ENCODE data around the gene SLC2A11.
"Not testable (repeated sequence)": the region's sequence is repeated elsewhere in the genome, so short reads cannot be mapped to it uniquely, and the experiment has no call there.

The SLC2A11 gene

DNA sequence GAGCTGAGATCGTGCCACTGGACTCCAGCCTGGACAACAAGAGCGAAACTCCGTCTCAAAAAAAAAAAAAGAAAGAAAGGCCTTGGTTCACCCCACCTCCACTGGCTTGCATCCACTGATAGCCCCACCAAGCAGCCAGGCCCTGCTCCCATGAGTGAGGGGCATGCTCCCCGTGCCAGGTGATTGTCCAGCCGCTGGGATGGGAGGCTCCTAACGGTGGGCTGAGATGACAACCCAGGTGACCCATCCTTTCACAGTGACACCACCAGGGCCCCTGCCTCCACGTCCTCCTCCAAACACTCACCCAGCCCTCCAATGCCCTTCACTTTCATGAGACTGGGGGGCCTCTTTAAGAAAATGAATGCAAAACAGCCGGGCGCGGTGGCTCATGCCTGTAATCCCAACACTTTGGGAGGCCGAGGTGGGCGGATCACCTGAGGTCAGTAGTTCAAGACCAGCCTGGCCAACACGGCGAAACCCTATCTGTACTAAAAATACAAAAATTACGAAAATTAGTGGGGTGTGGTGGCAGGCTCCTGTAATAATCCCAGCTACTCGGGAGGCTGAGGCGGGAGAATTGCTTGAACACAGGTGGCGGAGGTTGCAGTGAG is 10.3 kb upstream of the SLC2A11 start:
- Histone ChIP-seq H3K27me3 (replicated peaks; ENCODE audit: control insufficient read depth, insufficient read depth, low read length, poor library complexity, severe bottlenecking) (no peaks in the 10 kb centered on the region), H3K4me1 (ENCODE audit: control insufficient read depth, insufficient read depth, low read length, poor library complexity, severe bottlenecking) (peaks cover 3% of the 10 kb centered on the region), H3K4me3 (ENCODE audit: insufficient read depth, low read depth, low read length, poor library complexity, severe bottlenecking) (no peak overlapping the region), H3K9me3 (ENCODE audit: control insufficient read depth, low read length) (no peaks in the 10 kb centered on the region), H3K27ac (ENCODE audit: insufficient read depth, low read length, poor library complexity, severe bottlenecking) (no peak overlapping the region), H3K36me3 (ENCODE audit: control insufficient read depth, insufficient read depth, low read length) (no peaks in the 10 kb centered on the region)
- DNase-seq: no peak

DNA sequence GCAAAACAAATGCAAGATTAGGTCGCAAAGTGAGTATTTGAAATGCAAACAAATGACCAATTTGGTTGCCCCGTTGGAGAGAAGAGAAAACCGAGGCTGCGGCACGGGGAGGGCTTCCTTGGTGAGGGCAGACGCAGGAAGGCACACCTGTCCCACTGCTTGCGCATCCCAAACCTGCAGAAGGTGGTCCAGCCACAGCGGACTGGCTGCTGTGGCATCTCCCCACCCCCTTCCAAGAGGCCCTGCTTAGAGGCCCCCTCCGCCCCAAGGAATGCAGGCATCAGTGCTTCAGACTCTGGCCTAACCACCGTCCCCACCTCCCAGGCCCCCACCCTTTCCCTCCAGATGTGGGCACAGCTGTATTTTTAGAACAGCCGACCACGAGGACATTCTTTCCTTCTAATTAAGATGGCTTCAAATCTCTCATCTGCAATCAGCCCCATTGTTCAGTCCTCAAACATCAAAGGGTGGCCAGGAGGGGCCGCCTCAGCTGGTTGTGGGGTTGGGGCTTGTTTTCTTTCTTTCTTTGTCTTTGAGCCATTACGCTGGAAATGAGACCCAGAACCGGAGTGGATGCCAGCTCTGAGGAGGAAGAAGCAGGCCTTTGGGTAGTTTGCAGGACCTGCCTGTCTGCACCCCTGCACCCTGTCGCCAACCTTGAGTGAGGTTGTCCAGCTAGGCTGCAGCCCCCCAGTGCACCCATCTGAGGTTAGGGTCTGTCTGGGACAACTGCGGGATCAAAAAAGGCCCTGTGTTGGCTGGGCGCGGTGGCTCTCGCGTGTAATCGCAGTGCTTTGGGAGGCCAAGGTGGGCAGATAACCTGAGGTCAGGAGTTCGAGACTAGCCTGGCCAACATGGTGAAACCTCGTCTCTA is 9.4 kb upstream of the SLC2A11 start:
- H3K4me3 ChIP-seq (ENCODE audit: insufficient read depth, low read depth, low read length, poor library complexity, severe bottlenecking): no peak overlapping the region
- H3K27me3 ChIP-seq (replicated peaks; ENCODE audit: control insufficient read depth, insufficient read depth, low read length, poor library complexity, severe bottlenecking): no peaks in the 10 kb centered on the region
- no peaks in the 10 kb centered on the region for H3K36me3 ChIP-seq (ENCODE audit: control insufficient read depth, insufficient read depth, low read length)
- no peak overlapping the region for H3K27ac ChIP-seq (ENCODE audit: insufficient read depth, low read length, poor library complexity, severe bottlenecking)
- peaks cover 3% of the 10 kb centered on the region for H3K4me1 ChIP-seq (ENCODE audit: control insufficient read depth, insufficient read depth, low read length, poor library complexity, severe bottlenecking)
- H3K9me3 ChIP-seq (ENCODE audit: control insufficient read depth, low read length): no peaks in the 10 kb centered on the region
- no peak for DNase-seq

DNA sequence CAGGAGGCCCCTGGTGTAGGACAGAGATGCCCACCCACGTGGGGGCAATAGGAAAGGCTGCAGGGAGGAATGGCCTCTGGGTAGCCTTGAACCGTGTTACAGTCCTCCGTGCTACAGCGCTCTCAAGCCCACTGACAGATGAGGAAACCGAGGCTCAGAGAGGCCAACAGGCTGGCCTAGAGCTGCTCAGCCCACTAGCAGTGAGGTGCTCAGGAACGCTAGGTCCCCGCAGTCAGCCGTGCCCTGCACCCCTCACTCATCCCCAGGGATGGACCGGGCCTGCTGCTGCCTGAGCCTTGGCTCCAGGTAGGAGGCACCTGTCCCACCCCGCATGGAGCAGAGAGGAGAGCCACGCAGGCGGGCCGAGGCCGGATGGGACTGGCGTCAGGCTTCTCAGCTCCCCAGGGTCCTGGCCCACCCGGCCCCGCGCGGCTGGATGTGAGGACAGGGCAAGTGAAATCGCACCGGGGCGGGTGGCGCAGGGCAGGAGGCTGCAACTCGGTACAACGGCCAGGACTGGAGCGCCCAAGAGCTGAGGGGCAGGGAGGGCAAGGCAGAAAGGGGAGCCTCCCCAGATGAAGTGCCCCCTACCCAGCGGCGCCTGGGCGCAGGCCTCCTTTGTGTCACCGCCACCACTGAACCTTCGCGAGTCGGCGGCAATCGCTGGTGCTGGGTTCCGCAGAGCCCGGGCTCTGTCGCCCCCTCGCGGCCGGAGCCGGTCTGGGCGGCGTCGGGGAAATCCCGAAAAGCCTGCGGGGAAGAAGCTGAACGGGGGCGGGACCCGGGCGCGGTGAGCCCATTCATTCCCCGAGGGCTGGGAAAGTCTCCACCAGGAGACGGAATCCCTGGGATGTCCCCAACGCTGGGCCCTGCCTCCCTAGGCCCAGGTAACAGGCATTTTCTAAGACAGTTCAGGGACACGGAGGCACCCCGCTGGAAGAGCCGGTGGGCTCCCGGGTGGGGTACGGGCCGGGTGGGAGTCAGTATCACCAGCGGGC is 8.4 kb upstream of the SLC2A11 start:
- no peak overlapping the region for H3K27ac ChIP-seq (ENCODE audit: insufficient read depth, low read length, poor library complexity, severe bottlenecking)
- H3K4me1 ChIP-seq (ENCODE audit: control insufficient read depth, insufficient read depth, low read length, poor library complexity, severe bottlenecking): peaks cover 3% of the 10 kb centered on the region
- DNase-seq: peak; percentile 66 to 75 (median 73)
- H3K4me3 ChIP-seq (ENCODE audit: insufficient read depth, low read depth, low read length, poor library complexity, severe bottlenecking): no peak overlapping the region
- H3K9me3 ChIP-seq (ENCODE audit: control insufficient read depth, low read length): no peaks in the 10 kb centered on the region
- no peaks in the 10 kb centered on the region for H3K27me3 ChIP-seq (replicated peaks; ENCODE audit: control insufficient read depth, insufficient read depth, low read length, poor library complexity, severe bottlenecking)
- H3K36me3 ChIP-seq (ENCODE audit: control insufficient read depth, insufficient read depth, low read length): no peaks in the 10 kb centered on the region

DNA sequence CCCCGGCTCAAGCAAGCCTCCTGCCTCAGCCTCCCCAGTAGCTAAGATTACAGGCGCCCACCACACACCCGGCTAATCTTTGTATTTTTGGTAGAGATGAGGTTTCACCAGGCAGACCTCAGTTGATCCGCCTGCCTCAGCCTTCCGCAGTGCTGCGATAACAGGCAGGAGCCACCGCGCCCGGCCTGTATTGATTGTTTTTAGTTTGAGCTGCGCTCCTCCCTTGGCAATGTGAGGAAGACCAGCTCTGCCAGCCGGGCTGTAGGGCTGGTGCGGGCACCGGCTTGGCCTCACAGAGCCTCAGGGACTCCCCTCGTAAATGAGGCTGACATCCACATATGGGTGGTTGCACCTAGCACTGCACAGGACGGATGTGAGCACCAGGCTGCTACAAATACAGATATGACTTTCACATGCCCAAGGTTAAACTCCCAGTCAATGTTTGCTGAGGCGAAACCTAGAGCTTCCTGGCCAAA is 7.5 kb upstream of the SLC2A11 start:
- H3K9me3 ChIP-seq (ENCODE audit: control insufficient read depth, low read length): no peaks in the 10 kb centered on the region
- no peak overlapping the region for H3K27ac ChIP-seq (ENCODE audit: insufficient read depth, low read length, poor library complexity, severe bottlenecking)
- DNase-seq: no peak
- H3K4me3 ChIP-seq (ENCODE audit: insufficient read depth, low read depth, low read length, poor library complexity, severe bottlenecking): no peak overlapping the region
- H3K27me3 ChIP-seq (replicated peaks; ENCODE audit: control insufficient read depth, insufficient read depth, low read length, poor library complexity, severe bottlenecking): no peaks in the 10 kb centered on the region
- H3K4me1 ChIP-seq (ENCODE audit: control insufficient read depth, insufficient read depth, low read length, poor library complexity, severe bottlenecking): peaks cover 3% of the 10 kb centered on the region
- no peaks in the 10 kb centered on the region for H3K36me3 ChIP-seq (ENCODE audit: control insufficient read depth, insufficient read depth, low read length)

DNA sequence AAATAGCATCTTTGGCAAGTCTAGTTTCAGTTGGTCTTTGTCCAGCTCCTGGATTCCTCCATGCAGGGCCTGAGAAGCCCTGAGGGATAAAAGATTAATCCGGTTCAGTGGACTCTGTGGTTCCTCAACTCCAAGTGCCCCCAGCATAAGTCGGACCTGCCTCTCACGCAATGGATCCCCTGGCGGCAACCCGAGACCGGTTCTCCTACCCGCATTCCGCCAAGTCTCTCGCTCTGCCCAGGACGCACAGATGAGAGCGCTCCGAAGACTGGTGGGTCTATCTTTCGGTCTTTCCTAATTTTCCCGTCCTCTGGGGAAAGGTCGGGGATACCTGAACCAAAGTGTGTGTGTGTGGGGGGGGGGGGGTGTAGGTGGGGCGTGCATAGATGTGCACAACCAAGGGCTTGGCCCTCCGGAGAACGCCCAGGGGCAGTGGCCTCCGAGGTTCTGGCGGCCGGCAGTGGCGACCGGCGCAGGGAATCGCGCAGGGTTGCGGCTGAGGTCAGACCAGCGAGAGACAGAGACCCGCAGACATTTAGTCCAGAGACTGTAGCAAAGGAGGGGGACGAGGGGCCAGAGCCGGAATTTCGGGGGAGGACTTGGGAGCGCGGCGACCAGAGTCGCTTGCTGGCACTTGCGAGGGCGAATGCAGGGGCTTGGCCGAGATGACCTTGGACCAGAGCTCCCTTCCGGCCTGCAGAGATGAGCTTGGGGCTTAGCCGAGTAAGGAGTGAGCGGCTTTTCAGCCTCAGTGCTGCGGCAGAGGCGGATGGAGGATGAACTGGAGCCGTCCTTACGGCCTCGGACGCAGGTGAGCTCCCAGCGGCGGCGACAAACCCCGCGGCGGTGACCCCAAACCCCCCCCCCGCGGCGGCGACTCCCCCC is 712 bp upstream of the SLC2A11 start:
- peaks cover 14% of the 10 kb centered on the region for H3K4me1 ChIP-seq (ENCODE audit: control insufficient read depth, insufficient read depth, low read length, poor library complexity, severe bottlenecking)
- H3K27ac ChIP-seq (ENCODE audit: insufficient read depth, low read length, poor library complexity, severe bottlenecking): peak overlapping the region; percentile 65
- no peaks in the 10 kb centered on the region for H3K9me3 ChIP-seq (ENCODE audit: control insufficient read depth, low read length)
- H3K36me3 ChIP-seq (ENCODE audit: control insufficient read depth, insufficient read depth, low read length): no peaks in the 10 kb centered on the region
- H3K27me3 ChIP-seq (replicated peaks; ENCODE audit: control insufficient read depth, insufficient read depth, low read length, poor library complexity, severe bottlenecking): no peaks in the 10 kb centered on the region
- peak overlapping the region; percentile 92 for H3K4me3 ChIP-seq (ENCODE audit: insufficient read depth, low read depth, low read length, poor library complexity, severe bottlenecking)
- peak in 1 of 3 donors; percentile 16 for DNase-seq

DNA sequence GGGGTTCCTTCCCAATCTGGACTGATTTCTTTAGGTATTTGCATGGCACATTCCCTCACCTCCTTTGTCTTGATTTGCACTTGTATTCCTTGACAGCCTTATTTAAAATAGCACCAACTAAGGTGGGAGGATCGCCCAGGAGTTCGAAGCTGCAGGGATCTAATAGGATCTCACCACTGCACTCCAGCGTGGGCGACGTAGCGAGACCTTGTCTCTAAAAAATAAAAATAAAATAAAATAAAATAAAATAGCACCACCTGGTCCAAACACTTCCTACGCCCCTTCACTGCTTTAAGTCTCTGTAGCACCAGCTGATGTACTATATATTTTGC is 775 bp downstream of the SLC2A11 start:
- no peaks in the 10 kb centered on the region for H3K27me3 ChIP-seq (replicated peaks; ENCODE audit: control insufficient read depth, insufficient read depth, low read length, poor library complexity, severe bottlenecking)
- no peaks in the 10 kb centered on the region for H3K36me3 ChIP-seq (ENCODE audit: control insufficient read depth, insufficient read depth, low read length)
- H3K4me3 ChIP-seq (ENCODE audit: insufficient read depth, low read depth, low read length, poor library complexity, severe bottlenecking): peak overlapping the region; percentile 92
- peak overlapping the region; percentile 65 for H3K27ac ChIP-seq (ENCODE audit: insufficient read depth, low read length, poor library complexity, severe bottlenecking)
- H3K9me3 ChIP-seq (ENCODE audit: control insufficient read depth, low read length): no peaks in the 10 kb centered on the region
- no peak for DNase-seq
- peaks cover 14% of the 10 kb centered on the region for H3K4me1 ChIP-seq (ENCODE audit: control insufficient read depth, insufficient read depth, low read length, poor library complexity, severe bottlenecking)

DNA sequence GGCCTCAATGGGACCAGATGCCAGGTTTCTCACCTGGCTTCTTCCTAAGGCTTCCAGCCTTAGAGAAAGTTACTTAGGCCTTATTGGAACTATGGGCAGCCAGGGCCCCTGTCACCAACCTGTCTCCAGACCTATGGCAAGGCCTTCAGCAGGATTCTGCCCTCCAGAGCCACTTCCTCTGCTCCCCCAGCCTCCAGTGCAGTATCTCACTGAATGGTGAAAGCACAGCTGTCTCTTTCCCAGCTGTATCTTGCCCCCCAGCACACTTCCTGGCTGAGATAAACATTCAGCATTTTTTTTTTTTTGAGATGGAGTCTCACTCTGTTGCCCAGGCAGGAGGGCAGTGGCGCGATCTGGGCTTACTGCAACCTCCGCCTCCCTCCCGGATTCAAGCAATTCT is 1.5 kb downstream of the SLC2A11 start:
- no peak overlapping the region for H3K27ac ChIP-seq (ENCODE audit: insufficient read depth, low read length, poor library complexity, severe bottlenecking)
- no peak overlapping the region for H3K4me3 ChIP-seq (ENCODE audit: insufficient read depth, low read depth, low read length, poor library complexity, severe bottlenecking)
- no peaks in the 10 kb centered on the region for H3K27me3 ChIP-seq (replicated peaks; ENCODE audit: control insufficient read depth, insufficient read depth, low read length, poor library complexity, severe bottlenecking)
- H3K9me3 ChIP-seq (ENCODE audit: control insufficient read depth, low read length): no peaks in the 10 kb centered on the region
- H3K36me3 ChIP-seq (ENCODE audit: control insufficient read depth, insufficient read depth, low read length): no peaks in the 10 kb centered on the region
- DNase-seq: no peak
- H3K4me1 ChIP-seq (ENCODE audit: control insufficient read depth, insufficient read depth, low read length, poor library complexity, severe bottlenecking): peaks cover 14% of the 10 kb centered on the region

DNA sequence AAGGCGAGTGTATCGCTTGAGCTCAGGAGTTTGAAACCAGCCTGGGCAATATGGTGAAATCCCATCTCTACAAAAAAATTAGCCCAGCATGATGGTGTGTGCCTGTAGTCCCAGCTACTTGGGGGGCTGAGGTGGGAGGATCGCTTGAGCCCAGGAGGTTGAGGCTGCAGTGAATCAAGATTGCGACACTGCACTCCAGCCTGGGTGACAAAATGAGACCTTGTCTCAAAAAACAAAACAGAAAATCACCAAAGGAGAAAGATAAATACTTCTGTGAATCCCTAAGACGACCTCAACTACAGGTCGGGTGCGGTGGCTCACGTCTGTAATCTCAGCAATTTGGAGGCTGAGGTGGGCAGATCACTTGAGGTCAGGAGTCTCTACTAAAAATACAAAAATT is 2.5 kb downstream of the SLC2A11 start:
- not testable (repeated sequence) for DNase-seq; H3K27me3 ChIP-seq (replicated peaks; ENCODE audit: control insufficient read depth, insufficient read depth, low read length, poor library complexity, severe bottlenecking); H3K4me3 ChIP-seq (ENCODE audit: insufficient read depth, low read depth, low read length, poor library complexity, severe bottlenecking); H3K27ac ChIP-seq (ENCODE audit: insufficient read depth, low read length, poor library complexity, severe bottlenecking); H3K36me3 ChIP-seq (ENCODE audit: control insufficient read depth, insufficient read depth, low read length); H3K9me3 ChIP-seq (ENCODE audit: control insufficient read depth, low read length)
- H3K4me1 ChIP-seq (ENCODE audit: control insufficient read depth, insufficient read depth, low read length, poor library complexity, severe bottlenecking): peaks cover 14% of the 10 kb centered on the region

DNA sequence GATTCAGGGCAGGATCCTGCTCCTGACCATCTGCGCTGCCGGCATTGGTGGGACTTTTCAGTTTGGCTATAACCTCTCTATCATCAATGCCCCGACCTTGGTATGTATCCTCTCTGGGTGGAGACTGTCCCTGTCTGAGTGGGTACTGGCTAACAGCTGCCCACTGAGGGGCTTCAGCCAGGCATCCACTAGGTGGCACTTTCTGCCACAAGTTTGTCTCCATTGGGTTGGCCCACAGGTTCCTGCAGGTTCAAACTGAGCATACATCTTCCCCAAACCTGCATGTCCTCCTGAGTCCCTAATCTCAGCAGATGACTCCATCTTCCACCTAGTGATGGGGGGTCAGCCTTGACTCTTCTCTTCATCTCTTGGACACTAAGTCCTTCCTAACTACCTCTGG is 4.4 kb downstream of the SLC2A11 start:
- no peak overlapping the region for H3K4me3 ChIP-seq (ENCODE audit: insufficient read depth, low read depth, low read length, poor library complexity, severe bottlenecking)
- no peaks in the 10 kb centered on the region for H3K27me3 ChIP-seq (replicated peaks; ENCODE audit: control insufficient read depth, insufficient read depth, low read length, poor library complexity, severe bottlenecking)
- no peaks in the 10 kb centered on the region for H3K9me3 ChIP-seq (ENCODE audit: control insufficient read depth, low read length)
- peaks cover 8% of the 10 kb centered on the region for H3K4me1 ChIP-seq (ENCODE audit: control insufficient read depth, insufficient read depth, low read length, poor library complexity, severe bottlenecking)
- H3K36me3 ChIP-seq (ENCODE audit: control insufficient read depth, insufficient read depth, low read length): no peaks in the 10 kb centered on the region
- no peak for DNase-seq
- no peak overlapping the region for H3K27ac ChIP-seq (ENCODE audit: insufficient read depth, low read length, poor library complexity, severe bottlenecking)

All from effector memory CD4-positive, alpha-beta T cell (primary cell).